ENCODE measurements around the gene ZNF219.

The ZNF219 gene

GRCh38 chr14:21093018-21093417, 5.4 kb downstream of the ZNF219 start:
- peaks cover 1% of the 10 kb centered on the region for H4K20me1 ChIP-seq (ENCODE audit: insufficient read depth, low read length, poor library complexity, severe bottlenecking)
- no peak overlapping the region for H3K4me2 ChIP-seq (ENCODE audit: low read depth, low read length, poor library complexity, severe bottlenecking)

GRCh38 chr14:21092273-21093011, 6.0 kb downstream of the ZNF219 start:
- Histone ChIP-seq H3F3A (ENCODE audit: low read depth) (peaks cover 21% of the 10 kb centered on the region), H3K4me3 (ENCODE audit: low read length, poor library complexity, severe bottlenecking) (no peak overlapping the region), H3K27me3 (ENCODE audit: insufficient read depth, low read length, poor library complexity, severe bottlenecking) (no peaks in the 10 kb centered on the region), H3K9me3 (ENCODE audit: insufficient read depth, low read depth, low read length) (no peaks in the 10 kb centered on the region), H3K4me2 (ENCODE audit: low read depth, low read length, poor library complexity, severe bottlenecking) (no peak overlapping the region), H4K20me1 (ENCODE audit: insufficient read depth, low read length, poor library complexity, severe bottlenecking) (peaks cover 3% of the 10 kb centered on the region), H3K36me3 (ENCODE audit: insufficient read depth, low read length) (no peaks in the 10 kb centered on the region; the same call in 1 of the 2 replicates), H3K79me2 (ENCODE audit: insufficient read depth, low read length) (no peaks in the 10 kb centered on the region; the same call in 1 of the 2 replicates), H2AFZ (ENCODE audit: low read length) (no peak overlapping the region), H3K4me1 (ENCODE audit: insufficient read depth, low read length, poor library complexity, severe bottlenecking) (peaks cover 11% of the 10 kb centered on the region), H3K9me2 (replicated peaks; ENCODE audit: low read depth, low read length) (no peaks in the 10 kb centered on the region), H3K9ac (ENCODE audit: low read depth, low read length, poor library complexity, severe bottlenecking) (no peak overlapping the region)
- no peak for TF ChIP-seq EZH2phosphoT487 (IDR thresholded peaks at IDR 0.05; ENCODE audit: borderline replicate concordance)
- TF ChIP-seq CTCF (conservative IDR thresholded peaks at IDR 0.05; ENCODE audit: low read length) = peak; percentile 100

More at GRCh38 chr14:21093018-21093417, 5.4 kb downstream of the ZNF219 start:
- H3K79me2 ChIP-seq (ENCODE audit: insufficient read depth, low read length) = no peaks in the 10 kb centered on the region; the same call in 1 of the 2 replicates
- H3F3A ChIP-seq (ENCODE audit: low read depth) = peaks cover 23% of the 10 kb centered on the region
- no peak overlapping the region for H3K4me3 ChIP-seq (ENCODE audit: low read length, poor library complexity, severe bottlenecking)
- TF ChIP-seq CTCF (conservative IDR thresholded peaks at IDR 0.05; ENCODE audit: low read length) = no peak
- H3K9me3 ChIP-seq (ENCODE audit: insufficient read depth, low read depth, low read length) = no peaks in the 10 kb centered on the region
- H3K27me3 ChIP-seq (ENCODE audit: insufficient read depth, low read length, poor library complexity, severe bottlenecking) = no peaks in the 10 kb centered on the region
- no peak overlapping the region for H2AFZ ChIP-seq (ENCODE audit: low read length)
- peaks cover 6% of the 10 kb centered on the region for H3K4me1 ChIP-seq (ENCODE audit: insufficient read depth, low read length, poor library complexity, severe bottlenecking)
- no peaks in the 10 kb centered on the region for H3K9me2 ChIP-seq (replicated peaks; ENCODE audit: low read depth, low read length)
- H3K36me3 ChIP-seq (ENCODE audit: insufficient read depth, low read length) = no peaks in the 10 kb centered on the region; the same call in 1 of the 2 replicates
- H3K9ac ChIP-seq (ENCODE audit: low read depth, low read length, poor library complexity, severe bottlenecking) = no peak overlapping the region

- H3K79me2 ChIP-seq (ENCODE audit: insufficient read depth, low read length) = no peaks in the 10 kb centered on the region; the same call in 1 of the 2 replicates
- no peak overlapping the region for H3K4me3 ChIP-seq (ENCODE audit: low read length, poor library complexity, severe bottlenecking)
- H2AFZ ChIP-seq (ENCODE audit: low read length) = no peak overlapping the region
- H3K9ac ChIP-seq (ENCODE audit: low read depth, low read length, poor library complexity, severe bottlenecking) = no peak overlapping the region
- H3K9me2 ChIP-seq (replicated peaks; ENCODE audit: low read depth, low read length) = no peaks in the 10 kb centered on the region
- H3K36me3 ChIP-seq (ENCODE audit: insufficient read depth, low read length) = no peaks in the 10 kb centered on the region; the same call in 1 of the 2 replicates
- TF ChIP-seq CTCF (conservative IDR thresholded peaks at IDR 0.05; ENCODE audit: low read length) = no peak
- peaks cover 3% of the 10 kb centered on the region for H4K20me1 ChIP-seq (ENCODE audit: insufficient read depth, low read length, poor library complexity, severe bottlenecking)
- H3F3A ChIP-seq (ENCODE audit: low read depth) = peaks cover 15% of the 10 kb centered on the region
- peaks cover 11% of the 10 kb centered on the region for H3K4me1 ChIP-seq (ENCODE audit: insufficient read depth, low read length, poor library complexity, severe bottlenecking)
- no peaks in the 10 kb centered on the region for H3K9me3 ChIP-seq (ENCODE audit: insufficient read depth, low read depth, low read length)
- no peaks in the 10 kb centered on the region for H3K27me3 ChIP-seq (ENCODE audit: insufficient read depth, low read length, poor library complexity, severe bottlenecking)
- H3K4me2 ChIP-seq (ENCODE audit: low read depth, low read length, poor library complexity, severe bottlenecking) = no peak overlapping the region
These were observed 6.6 kb downstream of the ZNF219 start for GRCh38 chr14:21091821-21092272.

Data from Loucy (cell line).